SU-DHL-6 (cell line): ENCODE results near the gene CST8.
"Not testable (repeated sequence)": the region's sequence is repeated elsewhere in the genome, so short reads cannot be mapped to it uniquely, and the experiment has no call there.

ENCODE experiments used
- H2AFZ ChIP-seq: fragments of 200-600 bp; sonication (generic); 2 replicates; pipeline ENCODE4 v1.6.1; 2014; ENCODE audit warnings: low read depth, mild to moderate bottlenecking, moderate library complexity, mixed read lengths, antibody characterized with exemption, low read length; ENCODE audit not compliant: severe bottlenecking
- H3F3A ChIP-seq: fragments of 200-600 bp; shearing (Covaris generic); 2 replicates; pipeline ENCODE4 v1.6.0; 2016; ENCODE audit warnings: antibody characterized with exemption, mild to moderate bottlenecking; ENCODE audit not compliant: insufficient read depth
- H3K27ac ChIP-seq: fragments of 200-600 bp; sonication (generic); 2 replicates; pipeline ENCODE4 v1.5.1; 2016; ENCODE audit warnings: low read depth, mild to moderate bottlenecking, low read length, moderate library complexity, mixed read lengths
- H3K27me3 ChIP-seq: fragments of 200-600 bp; sonication (generic), shearing (Covaris generic); 2 replicates; pipeline ENCODE4 v1.6.0; 2014; ENCODE audit warnings: mild to moderate bottlenecking, low read length
- H3K36me3 ChIP-seq: fragments of 200-600 bp; sonication (generic); 2 replicates; pipeline ENCODE4 v1.6.1; 2014; ENCODE audit warnings: mild to moderate bottlenecking, low read length, mixed read lengths
- H3K4me2 ChIP-seq: fragments of 300-600, 200-600 bp; shearing (Covaris generic), sonication (generic); 2 replicates; pipeline ENCODE4 v1.6.0; 2014; ENCODE audit warnings: low read length, low read depth, mild to moderate bottlenecking; ENCODE audit not compliant: poor library complexity, severe bottlenecking
- H3K4me3 ChIP-seq: fragments of 200-600 bp; sonication (generic); 2 replicates; pipeline ENCODE4 v1.5.1; 2014; ENCODE audit warnings: antibody characterized with exemption, low read length, mild to moderate bottlenecking, mixed read lengths; ENCODE audit not compliant: insufficient read depth, poor library complexity, severe bottlenecking
- H3K79me2 ChIP-seq: fragments of 200-600 bp; sonication (generic); 2 replicates; pipeline ENCODE4 v1.6.1; 2014; ENCODE audit warnings: mild to moderate bottlenecking, low read length, moderate library complexity; ENCODE audit not compliant: insufficient read depth
- H3K9ac ChIP-seq: fragments of 200-600 bp; sonication (generic); 2 replicates; pipeline ENCODE4 v1.7.0; 2014; ENCODE audit warnings: mild to moderate bottlenecking, low read length
- H3K9me2 ChIP-seq: fragments of 200-600 bp; sonication (generic); replicated peaks from 2 replicates; pipeline ENCODE4 v1.6.1; 2014; ENCODE audit warnings: low read length; ENCODE audit not compliant: insufficient read depth
- H3K9me3 ChIP-seq: fragments of 200-600 bp; sonication (generic); 2 replicates; pipeline ENCODE4 v1.6.1; 2014; ENCODE audit warnings: low read length, mixed read lengths; ENCODE audit not compliant: insufficient read depth
- H4K20me1 ChIP-seq: fragments of 200-600 bp; sonication (generic); 2 replicates; pipeline ENCODE4 v1.6.1; 2014; ENCODE audit warnings: low read depth, mild to moderate bottlenecking, antibody characterized with exemption, low read length, moderate library complexity, mixed read lengths
- EZH2phosphoT487 ChIP-seq: fragments of 200-600 bp; sonication (generic), shearing (Covaris generic); conservative IDR thresholded peaks from 2 replicates; pipeline ENCODE4 v1.6.1; 2018; ENCODE audit warnings: mild to moderate bottlenecking, antibody characterized with exemption, low read length, moderate library complexity, mixed read lengths
- TF ChIP-seq, protein P1 (sequence below): fragments of 200-600 bp; sonication (generic); IDR thresholded peaks from one replicate; pipeline ENCODE4 v1.5.1; 2017; ENCODE audit warnings: antibody characterized with exemption, mild to moderate bottlenecking, low read length, moderate library complexity; ENCODE audit not compliant: insufficient read depth, poor library complexity, severe bottlenecking

CST8 gene

DNA sequence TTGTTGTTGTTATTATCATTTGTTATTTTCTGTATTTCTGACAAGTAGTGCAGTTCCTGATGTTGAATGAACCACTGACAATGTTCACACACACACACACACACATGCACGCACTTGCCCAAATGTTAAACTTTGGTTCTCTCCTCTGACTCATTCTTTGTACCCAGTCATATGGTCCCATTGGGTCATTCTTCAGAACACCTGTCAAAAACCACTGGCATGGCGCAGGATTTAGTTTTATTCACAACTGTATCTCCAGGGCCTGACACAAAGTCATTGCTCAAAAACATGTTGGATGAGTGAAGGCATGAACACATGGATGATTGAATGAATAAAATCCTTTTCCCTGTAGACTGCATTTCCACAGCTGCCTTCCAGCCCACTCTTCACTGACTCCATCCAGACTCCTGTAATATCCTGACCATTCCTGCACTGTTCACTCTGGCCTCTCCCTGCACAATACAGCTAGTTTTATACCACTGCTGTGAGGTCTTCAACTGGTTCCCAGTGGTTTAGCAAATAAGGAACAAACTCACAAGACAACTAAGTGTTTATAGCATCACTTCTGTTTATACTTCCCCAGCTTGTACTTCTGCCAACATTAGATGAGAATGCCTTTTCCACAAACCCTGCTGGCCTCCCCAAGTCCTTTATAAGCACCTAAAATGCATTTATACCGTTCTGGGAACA lies 31.3 kb upstream of the CST8 start:
- no peaks in the 10 kb centered on the region for H4K20me1 ChIP-seq
- H3K27ac ChIP-seq = no peak overlapping the region
- H3K36me3 ChIP-seq = no peaks in the 10 kb centered on the region
- H3K9ac ChIP-seq = no peak overlapping the region
- H3K4me3 ChIP-seq = no peak overlapping the region
- no peaks in the 10 kb centered on the region for H3K9me2 ChIP-seq
- H3F3A ChIP-seq = no peaks in the 10 kb centered on the region
- H3K27me3 ChIP-seq = no peaks in the 10 kb centered on the region
- H3K9me3 ChIP-seq = no peaks in the 10 kb centered on the region
- H2AFZ ChIP-seq = no peak overlapping the region
- TF ChIP-seq EZH2phosphoT487 = no peak
- TF ChIP-seq, protein P1, sequence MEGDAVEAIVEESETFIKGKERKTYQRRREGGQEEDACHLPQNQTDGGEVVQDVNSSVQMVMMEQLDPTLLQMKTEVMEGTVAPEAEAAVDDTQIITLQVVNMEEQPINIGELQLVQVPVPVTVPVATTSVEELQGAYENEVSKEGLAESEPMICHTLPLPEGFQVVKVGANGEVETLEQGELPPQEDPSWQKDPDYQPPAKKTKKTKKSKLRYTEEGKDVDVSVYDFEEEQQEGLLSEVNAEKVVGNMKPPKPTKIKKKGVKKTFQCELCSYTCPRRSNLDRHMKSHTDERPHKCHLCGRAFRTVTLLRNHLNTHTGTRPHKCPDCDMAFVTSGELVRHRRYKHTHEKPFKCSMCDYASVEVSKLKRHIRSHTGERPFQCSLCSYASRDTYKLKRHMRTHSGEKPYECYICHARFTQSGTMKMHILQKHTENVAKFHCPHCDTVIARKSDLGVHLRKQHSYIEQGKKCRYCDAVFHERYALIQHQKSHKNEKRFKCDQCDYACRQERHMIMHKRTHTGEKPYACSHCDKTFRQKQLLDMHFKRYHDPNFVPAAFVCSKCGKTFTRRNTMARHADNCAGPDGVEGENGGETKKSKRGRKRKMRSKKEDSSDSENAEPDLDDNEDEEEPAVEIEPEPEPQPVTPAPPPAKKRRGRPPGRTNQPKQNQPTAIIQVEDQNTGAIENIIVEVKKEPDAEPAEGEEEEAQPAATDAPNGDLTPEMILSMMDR = no peak
- no peaks in the 10 kb centered on the region for H3K79me2 ChIP-seq
- H3K4me2 ChIP-seq = no peak overlapping the region

DNA sequence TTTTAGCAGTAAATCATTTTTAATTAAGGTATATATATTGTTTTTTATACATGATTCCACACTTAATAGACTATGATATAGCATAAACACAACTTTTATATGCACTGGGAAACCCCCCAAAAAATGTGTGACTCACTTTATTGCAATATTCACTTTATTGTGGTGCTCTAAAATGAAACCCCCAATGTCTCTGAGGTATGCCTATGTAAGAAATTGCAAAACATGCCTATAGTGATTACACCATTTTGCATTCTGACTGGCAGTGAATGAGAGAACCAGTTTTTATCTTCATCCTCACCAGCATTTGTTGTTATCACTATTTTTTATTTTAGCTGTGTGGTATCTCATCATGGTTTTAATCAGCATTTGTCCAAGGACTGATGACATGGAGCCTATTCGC lies 29.7 kb upstream of the CST8 start:
- Histone ChIP-seq H2AFZ (no peak overlapping the region), H3K9ac (no peak overlapping the region), H3K27me3 (no peaks in the 10 kb centered on the region), H3K27ac (no peak overlapping the region), H3K9me3 (peaks cover 8% of the 10 kb centered on the region), H3K36me3 (no peaks in the 10 kb centered on the region), H3K79me2 (no peaks in the 10 kb centered on the region), H3K4me3 (no peak overlapping the region), H3K9me2 (no peaks in the 10 kb centered on the region), H4K20me1 (no peaks in the 10 kb centered on the region), H3K4me2 (no peak overlapping the region), H3F3A (no peaks in the 10 kb centered on the region)
- TF ChIP-seq EZH2phosphoT487 = no peak
- TF ChIP-seq, protein P1 = no peak

DNA sequence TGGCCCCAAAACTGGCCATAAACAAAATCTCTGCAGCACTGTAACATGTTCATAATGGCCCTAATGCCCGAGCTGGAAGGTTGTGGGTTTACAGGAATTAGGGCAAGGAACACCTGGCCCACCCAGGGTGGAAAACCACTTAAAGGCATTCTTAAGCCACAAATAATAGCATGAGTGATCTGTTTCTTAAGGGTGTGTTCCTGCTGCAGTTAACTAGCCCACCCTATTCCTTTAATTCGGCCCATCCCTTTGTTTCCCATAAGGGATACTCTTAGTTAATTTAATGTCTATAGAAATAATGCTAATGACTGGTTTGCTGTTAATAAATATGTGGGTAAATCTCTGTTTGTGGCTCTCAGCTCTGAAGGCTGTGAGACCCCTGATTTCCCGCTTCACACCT lies 24.0 kb upstream of the CST8 start:
- not testable (repeated sequence) for H4K20me1 ChIP-seq, H2AFZ ChIP-seq, H3K4me2 ChIP-seq, H3K9me3 ChIP-seq, H3K9ac ChIP-seq, H3K4me3 ChIP-seq, H3F3A ChIP-seq, H3K27me3 ChIP-seq, H3K36me3 ChIP-seq, H3K79me2 ChIP-seq, H3K9me2 ChIP-seq, H3K27ac ChIP-seq

DNA sequence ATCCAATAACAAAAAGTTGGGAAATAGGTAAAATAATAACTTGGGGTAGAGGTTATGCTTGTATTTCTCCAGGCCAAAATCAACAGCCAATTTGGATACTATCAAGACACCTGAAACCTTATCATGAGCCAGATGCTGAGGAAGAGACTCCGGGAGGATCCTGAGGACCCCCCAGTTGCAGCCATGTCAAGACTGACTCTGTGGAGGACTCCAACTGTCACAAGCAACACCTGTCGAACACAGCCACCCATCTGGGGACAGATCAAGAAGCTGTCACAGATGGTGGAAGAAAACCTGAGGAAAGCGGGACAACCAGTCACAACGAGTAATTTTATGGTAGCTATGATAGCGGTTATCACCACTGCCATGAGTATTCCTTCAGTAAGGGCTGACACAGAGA lies 18.6 kb upstream of the CST8 start:
- not testable (repeated sequence) for H3K9me3 ChIP-seq, H3K9me2 ChIP-seq, H3F3A ChIP-seq, H3K36me3 ChIP-seq, H2AFZ ChIP-seq, H3K9ac ChIP-seq, H4K20me1 ChIP-seq, H3K27ac ChIP-seq, H3K4me3 ChIP-seq, H3K4me2 ChIP-seq, H3K79me2 ChIP-seq, H3K27me3 ChIP-seq

DNA sequence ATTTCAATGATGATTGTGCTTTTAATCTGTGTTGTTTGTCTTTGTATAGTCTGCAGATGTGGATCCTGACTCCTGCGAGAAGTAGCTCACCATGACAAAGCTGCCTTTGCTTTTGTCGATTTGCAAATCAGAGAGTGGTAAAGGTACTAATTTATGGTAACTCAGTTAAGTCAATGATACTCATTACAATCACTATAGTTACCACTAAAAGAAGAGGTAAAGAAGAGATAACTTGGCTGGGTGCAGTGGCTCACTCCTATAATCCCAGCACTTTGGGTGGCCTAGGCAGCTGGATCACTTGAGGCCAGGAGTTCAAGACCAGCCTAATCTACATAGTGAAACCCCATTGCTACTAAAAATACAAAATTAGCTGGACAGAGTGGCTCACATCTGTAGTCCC lies 17.6 kb upstream of the CST8 start:
- H3F3A ChIP-seq, H3K36me3 ChIP-seq, H3K4me3 ChIP-seq, H3K27ac ChIP-seq, H3K9ac ChIP-seq, H4K20me1 ChIP-seq, H3K9me2 ChIP-seq, H3K9me3 ChIP-seq, H2AFZ ChIP-seq, H3K27me3 ChIP-seq, H3K4me2 ChIP-seq, H3K79me2 ChIP-seq: not testable (repeated sequence)
